ENCODE measurements around the gene FOXP1.

- TF ChIP-seq, protein P1, sequence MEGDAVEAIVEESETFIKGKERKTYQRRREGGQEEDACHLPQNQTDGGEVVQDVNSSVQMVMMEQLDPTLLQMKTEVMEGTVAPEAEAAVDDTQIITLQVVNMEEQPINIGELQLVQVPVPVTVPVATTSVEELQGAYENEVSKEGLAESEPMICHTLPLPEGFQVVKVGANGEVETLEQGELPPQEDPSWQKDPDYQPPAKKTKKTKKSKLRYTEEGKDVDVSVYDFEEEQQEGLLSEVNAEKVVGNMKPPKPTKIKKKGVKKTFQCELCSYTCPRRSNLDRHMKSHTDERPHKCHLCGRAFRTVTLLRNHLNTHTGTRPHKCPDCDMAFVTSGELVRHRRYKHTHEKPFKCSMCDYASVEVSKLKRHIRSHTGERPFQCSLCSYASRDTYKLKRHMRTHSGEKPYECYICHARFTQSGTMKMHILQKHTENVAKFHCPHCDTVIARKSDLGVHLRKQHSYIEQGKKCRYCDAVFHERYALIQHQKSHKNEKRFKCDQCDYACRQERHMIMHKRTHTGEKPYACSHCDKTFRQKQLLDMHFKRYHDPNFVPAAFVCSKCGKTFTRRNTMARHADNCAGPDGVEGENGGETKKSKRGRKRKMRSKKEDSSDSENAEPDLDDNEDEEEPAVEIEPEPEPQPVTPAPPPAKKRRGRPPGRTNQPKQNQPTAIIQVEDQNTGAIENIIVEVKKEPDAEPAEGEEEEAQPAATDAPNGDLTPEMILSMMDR (IDR thresholded peaks at IDR 0.05) = no peak
- no peak for TF ChIP-seq POLR2A (IDR thresholded peaks at IDR 0.05)
Measured at GRCh38 chr3:70982700-70983140, 600.8 kb downstream of the FOXP1 start.
